Hindlimb muscle (tissue), 1 donor: ENCODE results near the gene ERO1A. TPM values are rescaled to one million over a fixed set of nuclear protein-coding genes. Genes with fewer than 3 reads are reported as not detected.
"Not testable (repeated sequence)": the region's sequence is repeated elsewhere in the genome, so short reads cannot be mapped to it uniquely, and the experiment has no call there.

ENCODE experiments used
- DNase-seq: peaks from one replicate; pipeline ENCODE4 v3.0.0-alpha.2; 2013
- polyA plus RNA-seq: library from polyadenylated mRNA; unstranded; fragments of 120-200 nt; gene quantifications from one replicate; pipeline ENCODE4 v1.2.1, GENCODE V29; 2013; ENCODE audit not compliant: insufficient read length

The ERO1A gene
- 15.6 TPM for polyA plus RNA-seq

GRCh38 chr14:52695481-52696091 is at the start of gene ERO1A:
Gene ERO1A (minus strand): TSS chr14:52695558. CDS start chr14:52695481, 77 bp downstream.
- peak; percentile 80 for DNase-seq

- DNase-seq: no peak
These were observed 46.5 kb upstream of the ERO1A start for GRCh38 chr14:52741865-52742264.

GRCh38 chr14:52740751-52741150 is 45.4 kb upstream of the ERO1A start:
- DNase-seq: no peak

GRCh38 chr14:52738409-52738808 is 43.1 kb upstream of the ERO1A start:
- no peak for DNase-seq

GRCh38 chr14:52735921-52736489 is 40.6 kb upstream of the ERO1A start:
- DNase-seq: no peak

- DNase-seq: no peak
These were observed 38.5 kb upstream of the ERO1A start for GRCh38 chr14:52733824-52734223.

GRCh38 chr14:52730709-52731111 is 35.4 kb upstream of the ERO1A start:
- peak; percentile 30 for DNase-seq

GRCh38 chr14:52729925-52730708 is 34.8 kb upstream of the ERO1A start, which contains the start of gene STYX:
Gene STYX (plus strand): TSS chr14:52730166. CDS start chr14:52730475, 309 bp downstream.
- peak; percentile 99 for DNase-seq

- DNase-seq: no peak
These were observed 34.2 kb upstream of the ERO1A start for GRCh38 chr14:52729585-52729924.

GRCh38 chr14:52729035-52729434 is 33.7 kb upstream of the ERO1A start:
- DNase-seq: not testable (repeated sequence)

- DNase-seq: not testable (repeated sequence)
These were observed 32.2 kb upstream of the ERO1A start for GRCh38 chr14:52727509-52727908.

GRCh38 chr14:52724360-52724644 is 28.9 kb upstream of the ERO1A start:
- no peak for DNase-seq

- no peak for DNase-seq
These were observed 28.4 kb upstream of the ERO1A start for GRCh38 chr14:52723514-52724359.

- no peak for DNase-seq
These were observed 20.8 kb upstream of the ERO1A start for GRCh38 chr14:52716155-52716554.

- no peak for DNase-seq
These were observed 16.3 kb upstream of the ERO1A start for GRCh38 chr14:52711666-52712065.

- DNase-seq: peak; percentile 94
These were observed 11.7 kb upstream of the ERO1A start, which contains the start of gene PSMC6 for GRCh38 chr14:52706724-52707706. Gene PSMC6 (plus strand): TSS chr14:52707200. CDS start chr14:52707220, 20 bp downstream.

- no peak for DNase-seq
These were observed 10.9 kb upstream of the ERO1A start for GRCh38 chr14:52706286-52706685.

- DNase-seq: no peak
These were observed 8.3 kb upstream of the ERO1A start for GRCh38 chr14:52703664-52704063.

- DNase-seq: no peak
These were observed 7.9 kb upstream of the ERO1A start for GRCh38 chr14:52703225-52703624.

GRCh38 chr14:52701223-52701622 is 5.9 kb upstream of the ERO1A start:
- no peak for DNase-seq

- no peak for DNase-seq
These were observed 5.4 kb upstream of the ERO1A start for GRCh38 chr14:52700701-52701172.
